DND-41 (cell line): Measurements from ENCODE around the gene CFAP299.

Source experiments
- ATAC-seq: fragments of 200-7000 bp; cut with Tn5 transposase; 3 replicates; pipeline ENCODE4 v1.9.1; 2021; ENCODE audit warnings: low read depth; ENCODE audit not compliant: insufficient read depth
- DNase-seq: peaks from one replicate; pipeline ENCODE4 v3.0.0-alpha.2; 2020
- H2AFZ ChIP-seq: 2 replicates; pipeline ENCODE4 v1.6.0; 2012; ENCODE audit warnings: low read depth, low read length
- H3K27ac ChIP-seq: 2 replicates; pipeline ENCODE4 v1.5.1; 2012; ENCODE audit warnings: low read length, inconsistent platforms
- H3K27me3 ChIP-seq: fragments of 200-600 bp; sonication (generic); 2 replicates; pipeline ENCODE4 v1.6.0; 2012; ENCODE audit warnings: low read length, mild to moderate bottlenecking, inconsistent platforms; ENCODE audit not compliant: insufficient read depth, poor library complexity
- H3K36me3 ChIP-seq: 2 replicates; pipeline ENCODE4 v1.5.1; 2012; ENCODE audit warnings: low read length, inconsistent platforms; ENCODE audit not compliant: insufficient read depth
- H3K4me1 ChIP-seq: 2 replicates; pipeline ENCODE4 v1.5.1; 2012; ENCODE audit warnings: mild to moderate bottlenecking, low read length; ENCODE audit not compliant: insufficient read depth
- H3K4me2 ChIP-seq: 2 replicates; pipeline ENCODE4 v1.6.0; 2012; ENCODE audit warnings: mild to moderate bottlenecking, moderate library complexity, low read length, inconsistent platforms; ENCODE audit not compliant: insufficient read depth
- H3K4me3 ChIP-seq, 2 experiments: fragments of 200-600 bp in 1 of 2; shearing (Covaris generic) in 1 of 2; 2 replicates each; pipeline ENCODE4 v1.5.1; 2012 to 2016; ENCODE audit warnings: inconsistent platforms in 2 of 2, low read length in 2 of 2, mild to moderate bottlenecking in 2 of 2, low read depth in 1 of 2, moderate library complexity in 1 of 2
- H3K79me2 ChIP-seq: 2 replicates; pipeline ENCODE4 v1.6.0; 2012; ENCODE audit warnings: low read length, inconsistent platforms; ENCODE audit not compliant: insufficient read depth
- H3K9ac ChIP-seq: 2 replicates; pipeline ENCODE4 v1.6.0; 2012; ENCODE audit warnings: low read depth, mild to moderate bottlenecking, inconsistent platforms, low read length, moderate library complexity
- H3K9me3 ChIP-seq: 2 replicates; pipeline ENCODE4 v1.5.1; 2012; ENCODE audit warnings: low read length, moderate library complexity, mild to moderate bottlenecking, inconsistent platforms; ENCODE audit not compliant: insufficient read depth, severe bottlenecking
- H4K20me1 ChIP-seq: 2 replicates; pipeline ENCODE4 v1.6.0; 2012; ENCODE audit warnings: low read length; ENCODE audit not compliant: insufficient read depth
- EZH2 ChIP-seq: IDR thresholded peaks from 3 replicates; pipeline ENCODE4 v1.6.1; 2012; ENCODE audit warnings: borderline replicate concordance, low read depth, mild to moderate bottlenecking, moderate library complexity, low read length, inconsistent platforms; ENCODE audit not compliant: severe bottlenecking
- TF ChIP-seq, protein P1 (sequence below): IDR thresholded peaks from 2 replicates; pipeline ENCODE4 v1.5.1; 2012; ENCODE audit warnings: borderline replicate concordance, low read length, moderate library complexity, mild to moderate bottlenecking; ENCODE audit not compliant: poor library complexity, severe bottlenecking; ENCODE audit errors: extremely low read depth

The CFAP299 gene

DNA sequence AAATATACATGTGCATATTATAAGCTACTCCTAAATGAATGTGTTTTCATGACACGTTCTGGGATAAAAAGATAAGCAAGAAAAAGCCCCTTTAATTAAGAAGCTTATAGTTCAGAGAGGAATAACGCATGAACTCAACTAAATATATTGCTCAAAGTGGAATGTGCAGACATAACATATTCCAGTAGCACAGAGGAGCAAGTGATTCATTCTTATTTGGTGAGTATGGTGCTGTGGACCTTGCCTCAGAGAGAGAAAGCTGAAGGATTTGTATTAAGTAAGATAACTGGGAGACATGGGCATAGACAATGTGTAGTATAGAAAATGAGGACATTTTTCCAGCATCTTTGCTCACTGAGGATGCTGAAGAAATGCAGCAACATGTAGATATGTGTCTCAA, 76.8 kb downstream of the CFAP299 start:
- no peak overlapping the region for H3K4me2 ChIP-seq
- no peak for DNase-seq
- no peak overlapping the region for H3K4me3 ChIP-seq
- no peaks in the 10 kb centered on the region for H3K79me2 ChIP-seq
- no peaks in the 10 kb centered on the region for H3K9me3 ChIP-seq
- H4K20me1 ChIP-seq, result no peaks in the 10 kb centered on the region
- no peak for TF ChIP-seq EZH2
- no peak for ATAC-seq
- H3K36me3 ChIP-seq, result no peaks in the 10 kb centered on the region
- H3K27ac ChIP-seq, result no peak overlapping the region
- H2AFZ ChIP-seq, result no peak overlapping the region
- no peaks in the 10 kb centered on the region for H3K4me1 ChIP-seq
- H3K9ac ChIP-seq, result no peak overlapping the region
- peaks cover 21% of the 10 kb centered on the region for H3K27me3 ChIP-seq

DNA sequence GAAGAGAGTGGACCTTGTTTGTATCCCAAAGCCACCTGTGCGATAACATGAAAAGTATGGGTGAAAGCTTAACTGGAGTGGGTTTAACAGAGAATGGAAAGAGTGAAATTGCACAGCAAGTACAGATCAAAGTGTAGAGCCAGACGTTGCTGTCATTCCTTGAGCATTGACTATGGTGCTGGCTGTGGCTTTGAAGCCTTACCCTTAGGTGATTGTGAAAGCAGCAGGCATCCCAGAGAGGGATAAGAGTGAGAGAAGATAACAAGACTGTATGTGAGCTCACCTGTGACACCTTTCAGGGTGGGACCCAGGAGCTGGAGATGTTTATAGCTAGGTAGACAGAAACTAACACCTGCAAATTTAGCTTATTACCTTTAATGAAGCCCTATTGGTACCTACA, 77.6 kb downstream of the CFAP299 start:
- no peak for ATAC-seq
- H4K20me1 ChIP-seq, result no peaks in the 10 kb centered on the region
- H3K27me3 ChIP-seq, result peaks cover 20% of the 10 kb centered on the region

DNA sequence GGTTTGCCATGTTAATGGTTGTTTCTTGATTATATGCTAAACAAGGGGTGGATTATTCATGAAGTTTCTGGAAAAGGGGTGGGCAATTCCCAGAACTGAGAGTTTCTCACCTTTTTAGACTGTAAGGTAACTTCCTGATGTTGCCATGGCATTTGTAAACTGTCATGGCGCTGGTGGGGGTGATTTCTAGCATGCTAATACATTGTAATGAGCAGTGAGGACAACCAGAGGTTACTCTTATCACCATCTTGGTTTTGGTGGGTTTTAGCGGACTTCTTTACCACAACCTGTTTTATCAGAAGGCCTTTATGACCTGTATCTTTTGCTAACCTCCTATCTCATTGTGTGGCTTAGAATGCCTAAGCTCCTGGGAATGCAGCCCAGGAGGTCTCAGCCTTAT, 81.5 kb downstream of the CFAP299 start:
- Histone ChIP-seq H3K4me2 (no peak overlapping the region), H3K79me2 (no peaks in the 10 kb centered on the region), H3K4me1 (no peaks in the 10 kb centered on the region), H3K27ac (no peak overlapping the region), H3K36me3 (no peaks in the 10 kb centered on the region), H3K9me3 (no peaks in the 10 kb centered on the region), H3K27me3 (peaks cover 9% of the 10 kb centered on the region), H4K20me1 (no peaks in the 10 kb centered on the region), H2AFZ (no peak overlapping the region), H3K9ac (no peak overlapping the region), H3K4me3 (no peak overlapping the region)
- TF ChIP-seq EZH2, result no peak
- TF ChIP-seq, protein P1, sequence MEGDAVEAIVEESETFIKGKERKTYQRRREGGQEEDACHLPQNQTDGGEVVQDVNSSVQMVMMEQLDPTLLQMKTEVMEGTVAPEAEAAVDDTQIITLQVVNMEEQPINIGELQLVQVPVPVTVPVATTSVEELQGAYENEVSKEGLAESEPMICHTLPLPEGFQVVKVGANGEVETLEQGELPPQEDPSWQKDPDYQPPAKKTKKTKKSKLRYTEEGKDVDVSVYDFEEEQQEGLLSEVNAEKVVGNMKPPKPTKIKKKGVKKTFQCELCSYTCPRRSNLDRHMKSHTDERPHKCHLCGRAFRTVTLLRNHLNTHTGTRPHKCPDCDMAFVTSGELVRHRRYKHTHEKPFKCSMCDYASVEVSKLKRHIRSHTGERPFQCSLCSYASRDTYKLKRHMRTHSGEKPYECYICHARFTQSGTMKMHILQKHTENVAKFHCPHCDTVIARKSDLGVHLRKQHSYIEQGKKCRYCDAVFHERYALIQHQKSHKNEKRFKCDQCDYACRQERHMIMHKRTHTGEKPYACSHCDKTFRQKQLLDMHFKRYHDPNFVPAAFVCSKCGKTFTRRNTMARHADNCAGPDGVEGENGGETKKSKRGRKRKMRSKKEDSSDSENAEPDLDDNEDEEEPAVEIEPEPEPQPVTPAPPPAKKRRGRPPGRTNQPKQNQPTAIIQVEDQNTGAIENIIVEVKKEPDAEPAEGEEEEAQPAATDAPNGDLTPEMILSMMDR, result no peak
- DNase-seq, result no peak
- ATAC-seq, result no peak

More for the DNA sequence above, 77.6 kb downstream of the CFAP299 start:
- H3K36me3 ChIP-seq, result no peaks in the 10 kb centered on the region
- TF ChIP-seq, protein P1, result no peak
- no peak for TF ChIP-seq EZH2
- DNase-seq, result no peak
- no peak overlapping the region for H3K4me3 ChIP-seq
- H3K9me3 ChIP-seq, result no peaks in the 10 kb centered on the region
- no peak overlapping the region for H3K9ac ChIP-seq
- no peaks in the 10 kb centered on the region for H3K4me1 ChIP-seq
- no peak overlapping the region for H3K27ac ChIP-seq
- no peak overlapping the region for H2AFZ ChIP-seq
- H3K4me2 ChIP-seq, result no peak overlapping the region
- H3K79me2 ChIP-seq, result no peaks in the 10 kb centered on the region

DNA sequence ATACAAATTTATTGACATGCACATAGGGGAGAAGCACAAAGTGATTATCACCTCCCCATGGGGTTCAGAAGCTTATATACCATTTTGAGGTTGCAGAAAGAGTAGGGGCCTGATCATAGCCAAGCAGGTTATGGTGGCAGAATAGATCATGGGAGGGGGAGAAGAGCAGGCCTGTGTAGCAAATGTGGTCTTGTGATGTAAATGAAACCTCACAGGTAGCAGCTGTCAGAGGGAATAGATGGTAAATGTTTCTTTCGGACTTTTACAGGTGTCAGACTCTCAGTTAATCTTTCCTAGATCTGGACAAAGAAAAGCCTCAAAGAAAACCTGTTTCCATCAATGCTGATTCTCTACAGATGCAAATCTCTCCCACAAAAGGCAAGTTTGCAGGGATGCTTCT, 84.4 kb downstream of the CFAP299 start:
- Histone ChIP-seq H4K20me1 (no peaks in the 10 kb centered on the region), H3K27me3 (no peaks in the 10 kb centered on the region), H2AFZ (no peak overlapping the region), H3K79me2 (no peaks in the 10 kb centered on the region), H3K27ac (no peak overlapping the region), H3K9ac (no peak overlapping the region), H3K36me3 (no peaks in the 10 kb centered on the region), H3K9me3 (no peaks in the 10 kb centered on the region), H3K4me3 (no peak overlapping the region), H3K4me2 (no peak overlapping the region), H3K4me1 (no peaks in the 10 kb centered on the region)
- no peak for TF ChIP-seq EZH2
- TF ChIP-seq, protein P1, result no peak
- no peak for DNase-seq
- no peak for ATAC-seq
